OCI-LY1 (cell line): ENCODE measurements around the gene FSTL3.
A peak's percentile ranks its signal among the peaks of the same experiment; 100 is the strongest.

Experiments used
- H2AFZ ChIP-seq: fragments of 200-600 bp; sonication (generic), shearing (Covaris generic); 2 replicates; pipeline ENCODE4 v1.6.0; 2014; ENCODE audit warnings: antibody characterized with exemption, mild to moderate bottlenecking, low read length
- H3F3A ChIP-seq: fragments of 200-600 bp; sonication (generic), shearing (Covaris generic); 2 replicates; pipeline ENCODE4 v1.6.0; 2014; ENCODE audit warnings: mild to moderate bottlenecking, antibody characterized with exemption, low read length, moderate library complexity; ENCODE audit not compliant: insufficient read depth
- H3K27ac ChIP-seq: fragments of 200-600 bp; sonication (generic); 2 replicates; pipeline ENCODE4 v1.5.1; 2014; ENCODE audit warnings: low read length, mixed run types, mild to moderate bottlenecking, low read depth; ENCODE audit not compliant: poor library complexity, severe bottlenecking
- H3K27me3 ChIP-seq: fragments of 200-600 bp; sonication (generic); 2 replicates; pipeline ENCODE4 v1.6.0; 2014; ENCODE audit warnings: antibody characterized with exemption, mild to moderate bottlenecking, low read length, moderate library complexity; ENCODE audit not compliant: insufficient read depth
- H3K36me3 ChIP-seq: fragments of 200-600 bp; sonication (generic); 2 replicates; pipeline ENCODE4 v1.6.1; 2014; ENCODE audit warnings: mild to moderate bottlenecking, antibody characterized with exemption, low read length, moderate library complexity, mixed read lengths; ENCODE audit not compliant: insufficient read depth
- H3K4me1 ChIP-seq: fragments of 200-600 bp; sonication (generic); 2 replicates; pipeline ENCODE4 v1.5.1; 2014; ENCODE audit warnings: mild to moderate bottlenecking, low read length, moderate library complexity; ENCODE audit not compliant: insufficient read depth, severe bottlenecking
- H3K4me2 ChIP-seq: fragments of 200-600 bp; sonication (generic), shearing (Covaris generic); 2 replicates; pipeline ENCODE4 v1.6.1; 2014; ENCODE audit warnings: low read length
- H3K4me3 ChIP-seq: fragments of 200-600 bp; sonication (generic); 2 replicates; pipeline ENCODE4 v1.5.1; 2014; ENCODE audit warnings: low read length, low read depth, mild to moderate bottlenecking, mixed read lengths; ENCODE audit not compliant: poor library complexity, severe bottlenecking
- H3K79me2 ChIP-seq: fragments of 200-600 bp; shearing (Covaris generic); 2 replicates; pipeline ENCODE4 v1.6.1; 2016; ENCODE audit warnings: mixed run types, low read length, mixed read lengths; ENCODE audit not compliant: insufficient read depth
- H3K9ac ChIP-seq: fragments of 200-600 bp; sonication (generic), shearing (Covaris generic); 2 replicates; pipeline ENCODE4 v1.6.1; 2014; ENCODE audit warnings: mild to moderate bottlenecking, low read length, mixed read lengths
- H3K9me2 ChIP-seq: fragments of 200-600 bp; sonication (generic), shearing (Covaris generic); 2 replicates; pipeline ENCODE4 v1.6.1; 2014; ENCODE audit warnings: low read depth, mild to moderate bottlenecking, low read length, mixed read lengths
- H3K9me3 ChIP-seq: fragments of 200-600 bp; shearing (Covaris generic); 2 replicates; pipeline ENCODE4 v1.6.1; 2014; ENCODE audit warnings: low read length, mixed read lengths
- H4K20me1 ChIP-seq: fragments of 200-600 bp; sonication (generic), shearing (Covaris generic); 2 replicates; pipeline ENCODE4 v1.6.0; 2016; ENCODE audit warnings: mild to moderate bottlenecking, low read length; ENCODE audit not compliant: insufficient read depth
- CTCF ChIP-seq: fragments of 200-600 bp; sonication (generic), shearing (Covaris generic); IDR thresholded peaks from 2 replicates; pipeline ENCODE4 v1.5.1; 2017; ENCODE audit warnings: mild to moderate bottlenecking, antibody characterized with exemption, low read length, moderate library complexity, mixed read lengths
- EZH2 ChIP-seq: fragments of 200-600 bp; sonication (generic), shearing (Covaris generic); IDR thresholded peaks from 2 replicates; pipeline ENCODE4 v1.8.0; 2017; ENCODE audit warnings: borderline replicate concordance, mixed run types, mild to moderate bottlenecking, antibody characterized with exemption, low read length, moderate library complexity, mixed read lengths

Gene FSTL3

GRCh38 chr19:629961-630714 lies 46.1 kb upstream of the FSTL3 start:
- no peak overlapping the region for H3K9ac ChIP-seq
- H3K36me3 ChIP-seq = peaks cover 42% of the 10 kb centered on the region
- no peak overlapping the region for H3K4me2 ChIP-seq
- TF ChIP-seq CTCF (no peak), EZH2 (no peak)
- H3K4me1 ChIP-seq = peaks cover 14% of the 10 kb centered on the region
- H3F3A ChIP-seq = no peaks in the 10 kb centered on the region
- no peaks in the 10 kb centered on the region for H3K9me3 ChIP-seq
- no peaks in the 10 kb centered on the region for H3K79me2 ChIP-seq
- no peak overlapping the region for H3K27ac ChIP-seq
- no peaks in the 10 kb centered on the region for H4K20me1 ChIP-seq
- no peak overlapping the region for H2AFZ ChIP-seq
- no peaks in the 10 kb centered on the region for H3K27me3 ChIP-seq
- H3K9me2 ChIP-seq = no peaks in the 10 kb centered on the region
- H3K4me3 ChIP-seq = no peak overlapping the region

- Histone ChIP-seq H2AFZ (0 out of 2 replicates have a peak overlapping the region, but pooled peaks have one; percentile 78), H3K4me3 (peak overlapping the region; percentile 99), H3K9me3 (no peaks in the 10 kb centered on the region), H3K27me3 (no peaks in the 10 kb centered on the region), H3K4me2 (peak overlapping the region; percentile 77), H3K9me2 (no peaks in the 10 kb centered on the region), H3K9ac (peak overlapping the region; percentile 98), H3F3A (no peaks in the 10 kb centered on the region), H3K36me3 (peaks cover 34% of the 10 kb centered on the region), H3K27ac (peak overlapping the region; percentile 75), H3K79me2 (no peaks in the 10 kb centered on the region), H3K4me1 (peaks cover 14% of the 10 kb centered on the region), H4K20me1 (no peaks in the 10 kb centered on the region)
- no peak for TF ChIP-seq CTCF
- TF ChIP-seq EZH2 = no peak
Observed at GRCh38 chr19:632579-633067, 43.6 kb upstream of the FSTL3 start.

DNA sequence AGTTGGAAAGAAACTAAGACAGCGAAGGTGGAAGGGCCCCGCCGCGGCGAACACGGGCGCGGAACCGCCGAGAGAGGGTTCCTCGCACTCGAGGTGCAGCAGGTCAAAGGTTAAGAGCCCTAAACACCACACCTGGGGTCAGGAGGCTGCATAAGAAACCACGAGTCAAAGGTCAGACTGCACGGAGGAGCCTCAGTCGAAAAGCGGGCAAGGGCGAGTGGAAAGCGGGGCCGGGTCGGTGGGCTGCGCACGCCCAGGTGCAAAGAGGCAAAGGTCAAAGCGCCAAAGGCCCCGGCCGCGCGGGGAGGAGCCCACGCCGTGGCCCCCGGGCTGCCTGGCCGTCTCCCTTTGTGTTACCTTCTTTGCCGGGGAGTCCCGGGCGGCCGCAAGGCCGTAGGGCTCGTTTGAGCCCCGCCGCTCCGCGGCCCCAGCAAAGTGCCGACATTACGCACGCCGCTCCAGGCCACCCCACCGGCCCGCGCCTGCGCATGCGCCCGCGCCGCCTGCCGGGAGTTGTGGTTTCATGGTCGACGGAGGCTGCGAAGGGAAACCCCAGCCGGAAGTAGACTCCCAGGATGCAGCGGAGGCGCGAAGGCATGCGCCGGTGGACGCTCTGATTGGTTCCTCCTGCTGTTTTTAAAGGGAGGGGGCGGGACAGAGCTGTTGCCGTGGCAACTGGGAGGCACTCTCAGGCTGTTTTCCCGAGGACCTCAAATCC lies 43.0 kb upstream of the FSTL3 start, which contains the start of gene POLRMT:
Gene POLRMT, minus strand, starts transcription at position 470 of the 718 bp plus-strand sequence. Its CDS starts 25 bp downstream, at position 445.
- Histone ChIP-seq H3K27ac (peak within 1 kb of the TSS; percentile 75), H3K27me3 (no peaks in the 10 kb centered on the region), H3K4me1 (peaks cover 14% of the 10 kb centered on the region)

More for the DNA sequence above, 43.0 kb upstream of the FSTL3 start, which contains the start of gene POLRMT:
- H3K36me3 ChIP-seq = peaks cover 29% of the 10 kb centered on the region
- H4K20me1 ChIP-seq = no peaks in the 10 kb centered on the region
- H3F3A ChIP-seq = no peaks in the 10 kb centered on the region
- TF ChIP-seq EZH2 = no peak
- no peak for TF ChIP-seq CTCF
- H3K4me3 ChIP-seq = peak within 1 kb of the TSS; percentile 99
- no peaks in the 10 kb centered on the region for H3K9me3 ChIP-seq
- peak within 1 kb of the TSS; percentile 77 for H3K4me2 ChIP-seq
- H3K9ac ChIP-seq = peak within 1 kb of the TSS; percentile 98
- H3K9me2 ChIP-seq = no peaks in the 10 kb centered on the region
- peak within 1 kb of the TSS; percentile 95; the same call in 1 of the 2 replicates for H2AFZ ChIP-seq
- H3K79me2 ChIP-seq = no peaks in the 10 kb centered on the region
